HS-5 (cell line): Measurements from ENCODE around the gene LIPH.
A peak's percentile ranks its signal among the peaks of the same experiment; 100 is the strongest.
"Not testable (repeated sequence)": the region's sequence is repeated elsewhere in the genome, so short reads cannot be mapped to it uniquely, and the experiment has no call there.

Experiments
- DNase-seq: peaks from one replicate; pipeline ENCODE4 v3.0.0-alpha.2; 2012; ENCODE audit warnings: low read depth

LIPH gene

GRCh38 chr3:185488465-185488864, 63.9 kb downstream of the LIPH start:
- DNase-seq = no peak

- DNase-seq = no peak
Observed at GRCh38 chr3:185486394-185486793, 66.0 kb downstream of the LIPH start.

- no peak for DNase-seq
Observed at GRCh38 chr3:185484296-185484695, 68.1 kb downstream of the LIPH start.

- no peak for DNase-seq
Observed at GRCh38 chr3:185479373-185479945, 72.9 kb downstream of the LIPH start.

- DNase-seq = no peak
Observed at GRCh38 chr3:185477316-185477715, 75.1 kb downstream of the LIPH start.

- not testable (repeated sequence) for DNase-seq
Observed at GRCh38 chr3:185474922-185475321, 77.5 kb downstream of the LIPH start.

- DNase-seq = no peak
Observed at GRCh38 chr3:185473290-185473815, 79.0 kb downstream of the LIPH start.

- DNase-seq = no peak
Observed at GRCh38 chr3:185470323-185470722, 82.1 kb downstream of the LIPH start.

- DNase-seq = no peak
Observed at GRCh38 chr3:185469542-185469941, 82.8 kb downstream of the LIPH start.

- DNase-seq = not testable (repeated sequence)
Observed at GRCh38 chr3:185466123-185466522, 86.3 kb downstream of the LIPH start.

- no peak for DNase-seq
Observed at GRCh38 chr3:185465471-185465870, 86.9 kb downstream of the LIPH start.

GRCh38 chr3:185460719-185461350, 91.6 kb downstream of the LIPH start:
- DNase-seq = peak; percentile 11

GRCh38 chr3:185460309-185460708, 92.1 kb downstream of the LIPH start:
- DNase-seq = no peak

- no peak for DNase-seq
Observed at GRCh38 chr3:185457376-185457775, 95.0 kb downstream of the LIPH start.
